ENCODE measurements around the gene FOXP1.
A peak's percentile ranks its signal among the peaks of the same experiment; 100 is the strongest.

Gene FOXP1

GRCh38 chr3:71316066-71316777, 267.3 kb downstream of the FOXP1 start:
- Mint-ChIP-seq H3K4me3 (no peak overlapping the region), H3K36me3 (ENCODE audit: low read depth) (peaks cover 4% of the 10 kb centered on the region), H3K4me1 (peaks cover 27% of the 10 kb centered on the region), H3K27ac (peak overlapping the region in 2 of 3 experiments; percentile 22 to 65), H3K9me3 (no peaks in the 10 kb centered on the region), H3K27me3 (ENCODE audit: low read depth) (no peaks in the 10 kb centered on the region)
- no peak for TF ChIP-seq CTCF (IDR thresholded peaks at IDR 0.05; ENCODE audit: unreplicated experiment in 3 of 3)

GRCh38 chr3:71315431-71315830, 268.1 kb downstream of the FOXP1 start:
- H3K36me3 Mint-ChIP-seq (ENCODE audit: low read depth), result peaks cover 4% of the 10 kb centered on the region
- no peaks in the 10 kb centered on the region for H3K27me3 Mint-ChIP-seq (ENCODE audit: low read depth)
- H3K27ac Mint-ChIP-seq, result peak overlapping the region in 1 of 3 experiments; percentile 65
- peaks cover 31% of the 10 kb centered on the region for H3K4me1 Mint-ChIP-seq
- no peaks in the 10 kb centered on the region for H3K9me3 Mint-ChIP-seq
- H3K4me3 Mint-ChIP-seq, result no peak overlapping the region
- no peak for TF ChIP-seq CTCF (IDR thresholded peaks at IDR 0.05; ENCODE audit: unreplicated experiment in 3 of 3)

- H3K4me3 Mint-ChIP-seq, result no peak overlapping the region
- H3K4me1 Mint-ChIP-seq, result peaks cover 32% of the 10 kb centered on the region
- peaks cover 4% of the 10 kb centered on the region for H3K36me3 Mint-ChIP-seq (ENCODE audit: low read depth)
- no peaks in the 10 kb centered on the region for H3K9me3 Mint-ChIP-seq
- no peak overlapping the region for H3K27ac Mint-ChIP-seq
- no peaks in the 10 kb centered on the region for H3K27me3 Mint-ChIP-seq (ENCODE audit: low read depth)
- no peak for TF ChIP-seq CTCF (IDR thresholded peaks at IDR 0.05; ENCODE audit: unreplicated experiment in 3 of 3)
Observed at GRCh38 chr3:71313844-71314243, 269.7 kb downstream of the FOXP1 start.

- Mint-ChIP-seq H3K9me3 (no peaks in the 10 kb centered on the region), H3K4me1 (peaks cover 27% of the 10 kb centered on the region), H3K4me3 (no peak overlapping the region), H3K27me3 (ENCODE audit: low read depth) (no peaks in the 10 kb centered on the region), H3K27ac (no peak overlapping the region), H3K36me3 (ENCODE audit: low read depth) (peaks cover 4% of the 10 kb centered on the region)
- TF ChIP-seq CTCF (IDR thresholded peaks at IDR 0.05; ENCODE audit: unreplicated experiment in 3 of 3), result no peak
Observed at GRCh38 chr3:71312461-71312860, 271.1 kb downstream of the FOXP1 start.

- Mint-ChIP-seq H3K27ac (peak overlapping the region in 1 of 3 experiments; percentile 9), H3K36me3 (ENCODE audit: low read depth) (peaks cover 4% of the 10 kb centered on the region), H3K27me3 (ENCODE audit: low read depth) (no peaks in the 10 kb centered on the region), H3K4me1 (peaks cover 22% of the 10 kb centered on the region), H3K9me3 (no peaks in the 10 kb centered on the region), H3K4me3 (no peak overlapping the region)
- no peak for TF ChIP-seq CTCF (IDR thresholded peaks at IDR 0.05; ENCODE audit: unreplicated experiment in 3 of 3)
Observed at GRCh38 chr3:71311661-71312046, 271.9 kb downstream of the FOXP1 start.
